Mesenchymal stem cell (in vitro differentiated cells and primary cell): Measurements from ENCODE around the gene EWSR1. TPM values are rescaled to one million over a fixed set of nuclear protein-coding genes. Genes with fewer than 3 reads are reported as not detected.

Experiments
- DNase-seq: peaks from one replicate; pipeline ENCODE4 v3.0.0-alpha.2; 2013
- H2AFZ ChIP-seq: one replicate; pipeline ENCODE4 v1.6.1; 2013; ENCODE audit warnings: low read depth, mild to moderate bottlenecking, control low read depth, inconsistent platforms, low read length, moderate library complexity
- H2AK5ac ChIP-seq: 2 replicates; pipeline ENCODE4 v1.6.1; 2013; ENCODE audit warnings: low read length, moderate library complexity, mild to moderate bottlenecking, inconsistent platforms; ENCODE audit not compliant: severe bottlenecking
- H2BK120ac ChIP-seq: one replicate; pipeline ENCODE4 v1.6.1; 2013; ENCODE audit warnings: low read depth, mild to moderate bottlenecking, inconsistent platforms, low read length, moderate library complexity
- H2BK12ac ChIP-seq, 2 experiments: one replicate each; pipeline ENCODE4 v1.6.1; 2013; ENCODE audit warnings: inconsistent platforms in 2 of 2, low read length in 2 of 2, mild to moderate bottlenecking in 2 of 2, moderate library complexity in 2 of 2, control low read depth in 1 of 2
- H2BK15ac ChIP-seq: one replicate; pipeline ENCODE4 v1.6.1; 2013; ENCODE audit warnings: mild to moderate bottlenecking, low read depth, inconsistent platforms; ENCODE audit not compliant: poor library complexity, severe bottlenecking
- H2BK5ac ChIP-seq: 2 replicates; pipeline ENCODE4 v1.6.1; 2013; ENCODE audit warnings: low read depth, mild to moderate bottlenecking, low read length, control low read depth, inconsistent platforms; ENCODE audit not compliant: poor library complexity, severe bottlenecking
- H3K14ac ChIP-seq, 2 experiments: one replicate each; pipeline ENCODE4 v1.6.1; 2013; ENCODE audit warnings: inconsistent platforms in 2 of 2, low read length in 2 of 2, control low read depth in 1 of 2, mild to moderate bottlenecking in 1 of 2, moderate library complexity in 1 of 2
- H3K18ac ChIP-seq, 2 experiments: one replicate each; pipeline ENCODE4 v1.6.1; 2013; ENCODE audit warnings: inconsistent platforms in 2 of 2, low read length in 2 of 2, control low read depth in 1 of 2, low read depth in 1 of 2, mild to moderate bottlenecking in 1 of 2
- H3K23ac ChIP-seq, 2 experiments: one replicate each; pipeline ENCODE4 v1.6.1; 2013; ENCODE audit warnings: inconsistent platforms in 2 of 2, low read length in 2 of 2, mild to moderate bottlenecking in 2 of 2, moderate library complexity in 2 of 2, control low read depth in 1 of 2
- H3K27ac ChIP-seq: 2 replicates; pipeline ENCODE4 v1.5.1; 2013; ENCODE audit warnings: mild to moderate bottlenecking, moderate library complexity, low read length, control low read depth, inconsistent platforms; ENCODE audit not compliant: poor library complexity, severe bottlenecking
- H3K27me3 ChIP-seq, 2 experiments: 2 replicates each; pipeline versions ENCODE4 v1.6.1 to v1.7.0; 2013; ENCODE audit warnings: low read length in 2 of 2, mild to moderate bottlenecking in 2 of 2, moderate library complexity in 2 of 2, control low read depth in 1 of 2, inconsistent platforms in 1 of 2; ENCODE audit not compliant: control insufficient read depth in 1 of 2, insufficient read depth in 1 of 2
- H3K36me3 ChIP-seq, 2 experiments: 2 replicates each; pipeline versions ENCODE4 v1.6.1 to v1.7.0; 2013; ENCODE audit warnings: low read length in 2 of 2, control low read depth in 1 of 2, inconsistent platforms in 1 of 2, low read depth in 1 of 2, mild to moderate bottlenecking in 1 of 2; ENCODE audit not compliant: insufficient read depth in 2 of 2, control insufficient read depth in 1 of 2
- H3K4ac ChIP-seq, 2 experiments: one replicate each; pipeline ENCODE4 v1.6.1; 2013; ENCODE audit warnings: inconsistent platforms in 2 of 2, low read length in 2 of 2, mild to moderate bottlenecking in 2 of 2, moderate library complexity in 2 of 2, control low read depth in 1 of 2, low read depth in 1 of 2
- H3K4me1 ChIP-seq: 2 replicates; pipeline ENCODE4 v1.6.1; 2013; ENCODE audit warnings: low read depth, low read length, control low read depth; ENCODE audit not compliant: control insufficient read depth, insufficient read depth
- H3K4me2 ChIP-seq: 2 replicates; pipeline ENCODE4 v1.6.1; 2013; ENCODE audit warnings: low read length, mild to moderate bottlenecking, inconsistent platforms; ENCODE audit not compliant: poor library complexity, severe bottlenecking
- H3K4me3 ChIP-seq, 2 experiments: 2 replicates each; pipeline versions ENCODE4 v1.5.1 to v1.7.0; 2013; ENCODE audit warnings: low read length in 2 of 2, mild to moderate bottlenecking in 2 of 2, control low read depth in 1 of 2, low read depth in 1 of 2; ENCODE audit not compliant: insufficient read depth in 1 of 2
- H3K79me1 ChIP-seq: replicated peaks from 2 replicates; pipeline ENCODE4 v1.6.1; 2013; ENCODE audit warnings: mild to moderate bottlenecking, control low read depth, low read length, inconsistent platforms; ENCODE audit not compliant: poor library complexity, severe bottlenecking
- H3K9ac ChIP-seq: 2 replicates; pipeline ENCODE4 v1.7.0; 2013; ENCODE audit warnings: mild to moderate bottlenecking, low read length, moderate library complexity
- H3K9me3 ChIP-seq: 2 replicates; pipeline ENCODE4 v1.7.0; 2013; ENCODE audit warnings: mild to moderate bottlenecking, low read length; ENCODE audit not compliant: control insufficient read depth
- H4K8ac ChIP-seq: one replicate; pipeline ENCODE4 v1.6.1; 2013; ENCODE audit warnings: inconsistent platforms, mild to moderate bottlenecking, low read length, moderate library complexity
- H4K91ac ChIP-seq: one replicate; pipeline ENCODE4 v1.6.1; 2013; ENCODE audit warnings: mild to moderate bottlenecking, low read length, inconsistent platforms
- WGBS: methylation state at CpG from one replicate; pipeline ENCODE4 v1.1.7; 2013; ENCODE audit warnings: mixed read lengths; 5-methylcytosine and 5-hydroxymethylcytosine counted together
- small RNA-seq: library from polyadenylated mRNA; stranded (forward); fragments of <200 nt; extraction: miRNeasy Mini kit (QIAGEN cat#:217004); gene quantifications from one replicate; pipeline ENCODE3, GENCODE V24; 2013; ENCODE audit warnings: low read depth

Gene EWSR1

GRCh38 chr22:29348956-29349355 lies 80.9 kb downstream of the EWSR1 start:
- peaks cover 8% of the 10 kb centered on the region for H3K4me1 ChIP-seq
- H2AFZ ChIP-seq, result no peak overlapping the region
- no peak overlapping the region for H2BK12ac ChIP-seq
- no peak overlapping the region for H3K18ac ChIP-seq
- no peaks in the 10 kb centered on the region for H3K27me3 ChIP-seq
- WGBS, result 92% methylated on average over 17 of the region's 18 CpGs
- peaks cover 9% of the 10 kb centered on the region for H3K79me1 ChIP-seq
- H3K4me2 ChIP-seq, result no peak overlapping the region
- H3K27ac ChIP-seq, result no peak overlapping the region
- H2AK5ac ChIP-seq, result no peak overlapping the region
- no peak overlapping the region for H2BK15ac ChIP-seq
- H3K4ac ChIP-seq, result peak overlapping the region in 1 of 2 experiments; percentile 27
- no peak overlapping the region for H3K9ac ChIP-seq
- H2BK5ac ChIP-seq, result no peak overlapping the region
- no peak overlapping the region for H4K8ac ChIP-seq
- H3K9me3 ChIP-seq, result no peaks in the 10 kb centered on the region
- H3K23ac ChIP-seq, result no peak overlapping the region
- no peak overlapping the region for H3K4me3 ChIP-seq
- no peak overlapping the region for H2BK120ac ChIP-seq
- no peak overlapping the region for H3K14ac ChIP-seq
- H4K91ac ChIP-seq, result peak overlapping the region; percentile 34
- H3K36me3 ChIP-seq, result peaks cover 64 to 83% of the 10 kb centered on the region in 2 experiments
- no peak for DNase-seq

Small RNAs within 50 kb of the gene (small RNA-seq; reads per million reads assigned to genes)
- gene MIR3653, result not detected
